Cardiac fibroblast (primary cell): Measurements from ENCODE around the gene MSRB2.

ENCODE experiments used
- DNase-seq, 2 donors: peaks; one replicate each; pipeline versions ENCODE4 v3.0.0 to v3.0.0-alpha.2; 2010; ENCODE audit warnings: low read depth in 2 of 2
- H3K4me3 ChIP-seq, 2 donors: replicated peaks in 1 of 2; 1 replicate in 1 of 2; 2 replicates in 1 of 2; pipeline ENCODE4 v1.5.1; 2011; ENCODE audit warnings: low read depth in 2 of 2, low read length in 2 of 2, mild to moderate bottlenecking in 2 of 2, moderate library complexity in 1 of 2
- CTCF ChIP-seq: IDR thresholded peaks from one replicate; pipeline ENCODE4 v1.5.1; 2011; ENCODE audit warnings: low read depth, mild to moderate bottlenecking, low read length, inconsistent platforms

MSRB2 gene

GRCh38 chr10:23053036-23053435 lies 42.3 kb upstream of the MSRB2 start:
- no peak overlapping the region for H3K4me3 ChIP-seq
- no peak for TF ChIP-seq CTCF
- DNase-seq = peak; percentile 9 to 50

DNA sequence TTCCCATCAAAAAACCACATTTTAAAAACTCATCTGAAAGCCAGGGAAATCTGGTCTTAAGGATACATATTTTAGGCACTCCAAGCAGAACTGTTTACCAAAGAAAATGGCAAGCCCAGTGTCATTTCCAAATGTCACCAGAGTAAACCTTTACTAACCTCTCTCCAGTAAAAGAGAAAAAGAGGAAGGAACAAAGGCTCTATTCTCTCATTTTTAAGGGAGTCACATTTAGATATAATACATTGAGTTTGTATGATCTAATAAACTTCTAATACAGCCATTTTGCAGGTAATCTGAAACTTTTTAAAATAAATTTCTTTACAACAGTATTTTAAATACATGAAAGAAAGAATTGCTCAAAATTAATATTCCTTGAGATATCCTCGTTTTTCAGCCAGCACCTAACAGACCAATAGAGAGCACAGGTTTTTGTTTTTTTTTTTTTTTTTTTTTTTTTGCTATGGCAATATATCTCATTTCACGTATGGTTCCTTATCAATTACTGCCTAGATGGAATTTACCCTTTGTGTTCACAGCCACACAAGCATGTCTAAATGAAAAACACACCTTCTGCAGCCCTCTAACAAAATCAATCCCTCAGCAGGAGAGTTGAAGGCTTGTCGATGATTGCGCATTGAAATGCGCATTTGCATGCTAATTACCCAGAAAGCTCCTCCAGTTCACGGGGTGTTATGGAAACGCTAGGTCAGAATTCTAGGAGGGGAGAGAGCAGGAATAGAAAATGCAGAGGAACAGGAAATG lies 39.8 kb upstream of the MSRB2 start:
- no peak overlapping the region for H3K4me3 ChIP-seq
- no peak for DNase-seq
- no peak for TF ChIP-seq CTCF

GRCh38 chr10:23056186-23056579 lies 39.2 kb upstream of the MSRB2 start:
- DNase-seq = no peak
- H3K4me3 ChIP-seq = no peak overlapping the region
- no peak for TF ChIP-seq CTCF

GRCh38 chr10:23058366-23058765 lies 37.0 kb upstream of the MSRB2 start:
- no peak for TF ChIP-seq CTCF
- H3K4me3 ChIP-seq = no peak overlapping the region
- DNase-seq = no peak

GRCh38 chr10:23060918-23061317 lies 34.5 kb upstream of the MSRB2 start:
- H3K4me3 ChIP-seq = no peak overlapping the region
- no peak for TF ChIP-seq CTCF
- DNase-seq = no peak

DNA sequence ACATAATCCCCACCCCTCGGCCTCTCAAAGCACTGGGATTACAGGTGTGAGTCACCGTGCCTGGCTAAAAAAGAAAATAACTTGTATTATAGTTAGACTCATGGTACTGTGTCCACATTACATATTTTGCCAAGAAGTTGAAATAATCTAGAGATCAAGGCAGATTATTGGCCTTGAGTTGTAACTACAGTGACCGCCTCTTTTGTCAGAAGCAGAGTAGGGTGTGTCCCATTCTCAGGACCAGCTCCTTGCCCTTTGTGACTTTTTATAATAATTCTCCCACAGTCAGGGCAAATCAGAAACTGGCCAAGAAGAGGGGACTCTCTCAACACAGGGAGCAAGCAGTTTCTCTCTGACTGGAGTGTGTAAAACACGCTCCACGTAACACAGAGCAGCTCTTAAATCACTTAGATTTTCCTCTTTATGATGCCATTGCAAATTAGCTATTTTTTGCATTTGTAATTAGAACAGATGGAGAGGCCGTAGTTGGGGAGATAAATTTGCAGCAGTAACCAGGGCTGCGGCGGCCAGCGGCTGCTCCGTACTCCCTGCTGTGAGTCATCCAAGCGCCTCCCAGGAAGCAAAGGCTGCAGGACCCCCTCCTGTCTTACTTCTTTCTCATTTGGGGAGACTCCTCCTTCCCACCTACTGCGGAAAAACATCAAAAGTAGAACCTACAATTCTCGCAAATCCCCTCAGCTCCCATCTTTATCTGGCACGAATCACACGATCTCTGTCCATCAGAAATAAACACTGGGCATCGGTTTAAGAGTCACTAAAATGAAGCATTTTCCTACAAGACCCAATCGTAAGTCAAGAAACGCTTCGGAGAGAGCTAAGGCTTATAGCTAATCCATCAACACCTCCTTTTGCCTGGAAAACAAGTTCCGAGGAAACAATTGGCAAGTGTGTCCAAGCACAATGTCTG lies 32.1 kb upstream of the MSRB2 start:
- H3K4me3 ChIP-seq = no peak overlapping the region
- peak; percentile 32 to 45 for DNase-seq
- TF ChIP-seq CTCF = no peak
